Keratinocyte (primary cell): Measurements from ENCODE around the gene RIPPLY2. TPM values are rescaled to one million over a fixed set of nuclear protein-coding genes. Genes with fewer than 3 reads are reported as not detected.

Source experiments
- DNase-seq: peaks from one replicate; pipeline ENCODE4 v3.0.0-alpha.2; 2011; ENCODE audit warnings: low read depth, missing footprints, low spot score
- FAIRE-seq: peaks from 2 replicates; lab custom pipeline; 2011; peaks lifted over from hg19 to GRCh38; lab: Jason Lieb, UNC
- H2AFZ ChIP-seq: 2 replicates; pipeline ENCODE4 v1.6.0; 2012; ENCODE audit warnings: low read length, control low read depth, inconsistent platforms; ENCODE audit not compliant: control insufficient read depth
- H3K27ac ChIP-seq: 2 replicates; pipeline ENCODE4 v1.5.1; 2011; ENCODE audit warnings: low read length; ENCODE audit not compliant: control insufficient read depth, insufficient read depth
- H3K27me3 ChIP-seq: 3 replicates; pipeline ENCODE4 v1.6.0; 2011; ENCODE audit warnings: low read length; ENCODE audit not compliant: control insufficient read depth, insufficient read depth; ENCODE audit errors: extremely low read depth
- H3K36me3 ChIP-seq, 2 experiments: 2 replicates in 1 of 2; 3 replicates in 1 of 2; pipeline ENCODE4 v1.5.1; 2011; ENCODE audit warnings: low read length in 2 of 2, mild to moderate bottlenecking in 1 of 2; ENCODE audit not compliant: control insufficient read depth in 2 of 2, insufficient read depth in 2 of 2; ENCODE audit errors: extremely low read depth in 1 of 2
- H3K4me1 ChIP-seq: 3 replicates; pipeline ENCODE4 v1.5.1; 2011; ENCODE audit warnings: low read length; ENCODE audit not compliant: control insufficient read depth, insufficient read depth; ENCODE audit errors: extremely low read depth
- H3K4me2 ChIP-seq: 3 replicates; pipeline ENCODE4 v1.6.0; 2011; ENCODE audit warnings: low read depth, low read length; ENCODE audit not compliant: control insufficient read depth, insufficient read depth; ENCODE audit errors: extremely low read depth
- H3K4me3 ChIP-seq, 3 experiments: fragments of 200-600 bp in 1 of 3; sonication (generic) in 1 of 3; 2 replicates in 2 of 3; 3 replicates in 1 of 3; pipeline ENCODE4 v1.5.1; 2011 to 2016; ENCODE audit warnings: low read length in 3 of 3, mild to moderate bottlenecking in 3 of 3, control low read depth in 2 of 3, inconsistent platforms in 1 of 3, low read depth in 1 of 3, mixed read lengths in 1 of 3, mixed run types in 1 of 3, moderate library complexity in 1 of 3; ENCODE audit not compliant: control insufficient read depth in 2 of 3, insufficient read depth in 2 of 3; ENCODE audit errors: extremely low read depth in 1 of 3
- H3K79me2 ChIP-seq: 2 replicates; pipeline ENCODE4 v1.6.0; 2012; ENCODE audit warnings: low read length; ENCODE audit not compliant: control insufficient read depth, insufficient read depth
- H3K9ac ChIP-seq: 3 replicates; pipeline ENCODE4 v1.6.0; 2011; ENCODE audit warnings: low read length; ENCODE audit not compliant: control insufficient read depth, insufficient read depth; ENCODE audit errors: extremely low read depth
- H3K9me1 ChIP-seq: 3 replicates; pipeline ENCODE4 v1.6.0; 2011; ENCODE audit warnings: low read length; ENCODE audit not compliant: control insufficient read depth, insufficient read depth; ENCODE audit errors: extremely low read depth
- H3K9me3 ChIP-seq: 2 replicates; pipeline ENCODE4 v1.5.1; 2012; ENCODE audit warnings: low read depth, low read length; ENCODE audit not compliant: control insufficient read depth
- H4K20me1 ChIP-seq: 3 replicates; pipeline ENCODE4 v1.6.0; 2011; ENCODE audit warnings: low read length; ENCODE audit not compliant: control insufficient read depth, insufficient read depth; ENCODE audit errors: extremely low read depth
- CTCF ChIP-seq, 3 experiments: IDR thresholded peaks in 1 of 3; conservative IDR thresholded peaks in 1 of 3; optimal IDR thresholded peaks in 1 of 3; 2 replicates in 2 of 3; 3 replicates in 1 of 3; pipeline versions ENCODE3 to v1.5.1; 2011; ENCODE audit warnings: low read length in 3 of 3, mild to moderate bottlenecking in 3 of 3, moderate library complexity in 2 of 3, control low read depth in 1 of 3, inconsistent platforms in 1 of 3; ENCODE audit not compliant: insufficient read depth in 2 of 3; ENCODE audit errors: extremely low read depth in 1 of 3
- EZH2 ChIP-seq: IDR thresholded peaks from one replicate; pipeline ENCODE4 v1.6.1; 2012; ENCODE audit warnings: inconsistent platforms, mild to moderate bottlenecking, low read length, moderate library complexity
- dilution Hi-C: fragments of 300-500 bp; cut with MboI; formaldehyde crosslinking; loops from one replicate; pipeline ENCODE4 v1.7.0; 2020; ENCODE audit warnings: low sequenced_read_pairs; ENCODE audit not compliant: extremely low pct_ligation_motif_present
- polyA plus RNA-seq, 5 experiments: library from polyadenylated mRNA; depleted of rRNA in 3 of 5; stranded (reverse) in 3 of 5; stranded (forward) in 1 of 5; unstranded in 1 of 5; fragments of >200 nt; gene quantifications; 1 replicate in 1 of 5; 2 replicates in 3 of 5; 3 replicates in 1 of 5; pipeline versions ENCODE4 v1.2.1 to v1.2.3, GENCODE V29; 2011 to 2012; ENCODE audit warnings: missing spikeins in 2 of 5, low read depth in 1 of 5, low replicate concordance in 1 of 5

RIPPLY2 gene
- polyA plus RNA-seq, 1 donor (not counting 4 experiments of a cell fraction or from before 2014, with no cell fraction given): 0.60 TPM

GRCh38 chr6:83854001-83854501, 891 bp downstream of the RIPPLY2 start:
- H3K9ac ChIP-seq: no peak overlapping the region
- H3K9me1 ChIP-seq: no peaks in the 10 kb centered on the region
- DNase-seq (no peak), FAIRE-seq (no peak)
- peaks cover 5% of the 10 kb centered on the region for H3K4me1 ChIP-seq
- dilution Hi-C loops: no loop called here
- H3K27ac ChIP-seq: no peak overlapping the region
- TF ChIP-seq EZH2: peak; percentile 8
- no peak for TF ChIP-seq CTCF (optimal IDR thresholded peaks at IDR 0.05 in 1 of 3, IDR thresholded peaks at IDR 0.05 in 1 of 3, conservative IDR thresholded peaks at IDR 0.05 in 1 of 3; ENCODE audit: extremely low read depth in 1 of 3, insufficient read depth in 2 of 3, low read length in 3 of 3)
- H3K79me2 ChIP-seq: no peaks in the 10 kb centered on the region
- H2AFZ ChIP-seq: peak overlapping the region; percentile 80
- no peaks in the 10 kb centered on the region for H3K9me3 ChIP-seq
- peak overlapping the region; percentile 27 to 65 (median 58) for H3K4me3 ChIP-seq
- no peaks in the 10 kb centered on the region for H3K36me3 ChIP-seq
- no peaks in the 10 kb centered on the region for H4K20me1 ChIP-seq
- H3K27me3 ChIP-seq: peaks cover 18% of the 10 kb centered on the region
- peak overlapping the region; percentile 82 for H3K4me2 ChIP-seq

DNA sequence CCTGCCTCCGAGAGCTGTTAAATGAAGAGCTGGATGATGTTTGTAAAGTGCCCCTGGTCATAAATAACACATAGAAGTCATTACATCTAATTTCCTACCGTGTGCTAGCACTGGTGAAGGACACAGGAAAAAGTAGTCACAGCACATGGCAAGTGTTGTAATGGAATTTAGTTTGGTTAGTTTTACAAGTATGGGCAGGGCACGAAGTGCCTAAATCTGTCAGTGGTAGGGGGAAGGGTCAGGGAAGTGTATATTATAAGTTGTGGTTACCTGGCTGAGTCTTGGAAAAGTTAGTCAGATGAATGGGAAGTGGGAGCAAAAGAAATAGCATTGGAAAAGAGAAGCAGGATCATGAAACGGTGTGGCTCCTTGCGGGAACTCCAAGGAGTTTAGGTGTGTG, 1.6 kb downstream of the RIPPLY2 start:
- dilution Hi-C loops: no loop called here
- H3K9me1 ChIP-seq: no peaks in the 10 kb centered on the region
- H3K4me3 ChIP-seq: no peak overlapping the region
- no peak overlapping the region for H3K27ac ChIP-seq
- no peak overlapping the region for H3K4me2 ChIP-seq
- no peak for FAIRE-seq
- H3K9me3 ChIP-seq: no peaks in the 10 kb centered on the region
- no peak overlapping the region for H3K9ac ChIP-seq
- H2AFZ ChIP-seq: no peak overlapping the region
- H3K36me3 ChIP-seq: no peaks in the 10 kb centered on the region
- DNase-seq: no peak
- H3K79me2 ChIP-seq: peaks cover 2% of the 10 kb centered on the region
- peaks cover 8% of the 10 kb centered on the region for H3K4me1 ChIP-seq
- H4K20me1 ChIP-seq: no peaks in the 10 kb centered on the region
- TF ChIP-seq EZH2 (no peak), CTCF (optimal IDR thresholded peaks at IDR 0.05 in 1 of 3, IDR thresholded peaks at IDR 0.05 in 1 of 3, conservative IDR thresholded peaks at IDR 0.05 in 1 of 3; ENCODE audit: extremely low read depth in 1 of 3, insufficient read depth in 2 of 3, low read length in 3 of 3) (no peak)
- H3K27me3 ChIP-seq: peaks cover 18% of the 10 kb centered on the region
